GM12878 (cell line): ENCODE results near the gene C3orf22. TPM values are rescaled to one million over a fixed set of nuclear protein-coding genes. Genes with fewer than 3 reads are reported as not detected.

ENCODE experiments used
- ATAC-seq: fragments of 200-7000 bp; cut with Tn5 transposase; 3 replicates; pipeline ENCODE4 v1.9.1; 2020; ENCODE audit warnings: mild to moderate bottlenecking, moderate library complexity
- BruUV-seq: library from RNA; stranded (reverse); fragments of 400-500 nt; replicated peaks from 2 replicates; lab custom pipeline; 2021; lab: Mats Ljungman, UMichigan
- CTCF ChIA-PET: fragments of 300-600 bp; sonication (Branson Sonifier 250); formaldehyde crosslinking; extraction: SDS; loops from one replicate; lab custom pipeline; 2021; ENCODE audit warnings: inconsistent platforms; lab: Yijun Ruan, JAX
- POLR2A ChIA-PET: fragments of 350-600 bp; formaldehyde crosslinking; extraction: SDS; loops from one replicate; lab custom pipeline; 2021; ENCODE audit warnings: inconsistent platforms; lab: Charles Lee
- RAD21 ChIA-PET: fragments of 300-600 bp; sonication (Branson Sonifier 250); formaldehyde crosslinking; loops from one replicate; lab custom pipeline; 2023; ENCODE audit warnings: antibody characterized with exemption; ENCODE audit not compliant: unreplicated experiment; lab: Charles Lee
- SMC1A ChIA-PET: fragments of 300-600 bp; sonication (Branson Sonifier 250); formaldehyde crosslinking; loops from one replicate; lab custom pipeline; 2023; ENCODE audit not compliant: unreplicated experiment, uncharacterized antibody; lab: Charles Lee
- DNase-seq: peaks from one replicate; pipeline ENCODE4 v3.0.0-alpha.2; 2011; ENCODE audit warnings: low read depth, low spot score
- FAIRE-seq: peaks from 3 replicates; lab custom pipeline; 2011; peaks lifted over from hg19 to GRCh38; lab: Jason Lieb, UNC
- H2AFZ ChIP-seq: 2 replicates; pipeline ENCODE4 v1.6.0; 2011; ENCODE audit warnings: low read depth, low read length, control low read depth; ENCODE audit not compliant: control insufficient read depth
- H3K27ac ChIP-seq: 2 replicates; pipeline ENCODE4 v1.5.1; 2011; ENCODE audit warnings: control low read depth; ENCODE audit not compliant: control insufficient read depth, insufficient read depth
- H3K27me3 ChIP-seq, 2 experiments: replicated peaks in 1 of 2; 2 replicates each; pipeline versions ENCODE4 v1.6.0 to v1.6.1; 2011; ENCODE audit warnings: low read length in 1 of 2; ENCODE audit not compliant: control insufficient read depth in 2 of 2, insufficient read depth in 2 of 2
- H3K36me3 ChIP-seq, 2 experiments: 2 replicates each; pipeline ENCODE4 v1.5.1; 2011; ENCODE audit warnings: low read length in 1 of 2; ENCODE audit not compliant: control insufficient read depth in 2 of 2, insufficient read depth in 2 of 2
- H3K4me1 ChIP-seq: 2 replicates; pipeline ENCODE4 v1.6.1; 2011; ENCODE audit warnings: mild to moderate bottlenecking, low read length, moderate library complexity, mixed read lengths; ENCODE audit not compliant: control insufficient read depth, insufficient read depth
- H3K4me2 ChIP-seq: 2 replicates; pipeline ENCODE4 v1.6.0; 2011; ENCODE audit warnings: control low read depth; ENCODE audit not compliant: control insufficient read depth, insufficient read depth
- H3K4me3 ChIP-seq: fragments of 200-600 bp; sonication (generic); 2 replicates; pipeline ENCODE4 v1.5.1; 2016
- H3K79me2 ChIP-seq: 2 replicates; pipeline ENCODE4 v1.6.0; 2011; ENCODE audit warnings: low read length; ENCODE audit not compliant: control insufficient read depth, insufficient read depth
- H3K9ac ChIP-seq: 2 replicates; pipeline ENCODE4 v1.8.0; 2011; ENCODE audit warnings: low read length, control low read depth, mixed read lengths; ENCODE audit not compliant: control insufficient read depth, insufficient read depth
- H3K9me3 ChIP-seq: replicated peaks from 3 replicates; pipeline ENCODE4 v1.5.1; 2011; ENCODE audit warnings: mild to moderate bottlenecking, low read length; ENCODE audit not compliant: control insufficient read depth, insufficient read depth
- H4K20me1 ChIP-seq: 2 replicates; pipeline ENCODE4 v1.6.0; 2011; ENCODE audit not compliant: control insufficient read depth, insufficient read depth
- CHD1 ChIP-seq: IDR thresholded peaks from 2 replicates; pipeline ENCODE4 v1.6.1; 2012; ENCODE audit warnings: low read depth, low read length, improper control_type of control experiment
- DPF2 ChIP-seq: fragments of 450-650 bp; IDR thresholded peaks from 2 replicates; pipeline ENCODE4 v1.6.1; 2017; ENCODE audit warnings: mild to moderate bottlenecking
- EZH2 ChIP-seq: IDR thresholded peaks from 2 replicates; pipeline ENCODE4 v1.6.1; 2012; ENCODE audit warnings: low read depth, mild to moderate bottlenecking, control low read depth, inconsistent platforms, low read length, borderline replicate concordance; ENCODE audit not compliant: control insufficient read depth
- IRF4 ChIP-seq: IDR thresholded peaks from 2 replicates; pipeline ENCODE4 v1.6.1; 2011; ENCODE audit warnings: low read depth, low read length
- KDM1A ChIP-seq: fragments of 200-600 bp; sonication (generic); IDR thresholded peaks from 2 replicates; pipeline ENCODE4 v1.6.1; 2016; ENCODE audit warnings: borderline replicate concordance
- KLF5 ChIP-seq: fragments of 450-650 bp; IDR thresholded peaks from 2 replicates; pipeline ENCODE4 v1.6.1; 2014; ENCODE audit warnings: mild to moderate bottlenecking; ENCODE audit not compliant: partially characterized antibody
- NR2F1 ChIP-seq: fragments of 450-650 bp; conservative IDR thresholded peaks from 2 replicates; pipeline ENCODE4 v1.6.1; 2017; ENCODE audit warnings: mild to moderate bottlenecking
- PAX8 ChIP-seq: fragments of 450-650 bp; IDR thresholded peaks from 2 replicates; pipeline ENCODE4 v1.6.1; 2017; ENCODE audit warnings: mild to moderate bottlenecking, moderate library complexity
- SMARCA5 ChIP-seq: fragments of 450-650 bp; IDR thresholded peaks from 2 replicates; pipeline ENCODE4 v1.6.1; 2017; ENCODE audit warnings: mild to moderate bottlenecking
- TCF3 ChIP-seq: IDR thresholded peaks from 2 replicates; pipeline ENCODE4 v1.6.1; 2012; ENCODE audit warnings: low read depth, mild to moderate bottlenecking, low read length, borderline replicate concordance; ENCODE audit not compliant: insufficient read depth
- ZBTB11 ChIP-seq: fragments of 450-650 bp; formaldehyde crosslinking; IDR thresholded peaks from 2 replicates; pipeline ENCODE4 v1.5.0; 2022; ENCODE audit warnings: mild to moderate bottlenecking, missing genetic modification characterization
- WGBS: methylation state at CpG from one replicate; pipeline ENCODE4 v1.1.6; 2016; ENCODE audit warnings: low lambda C conversion rate; ENCODE audit not compliant: insufficient replicate concordance, insufficient coverage; ENCODE audit errors: missing lambda C conversion rate; 5-methylcytosine and 5-hydroxymethylcytosine counted together
- in situ Hi-C: fragments of 300-500 bp; cut with MboI; formaldehyde crosslinking; loops from 9 replicates; pipeline ENCODE4 v1.14.3; 2018; ENCODE audit warnings: mixed read lengths
- intact Hi-C: fragments of 100-400 bp; cut with micrococcal nuclease; formaldehyde crosslinking; loops from one replicate; pipeline ENCODE4 v1.14.2; 2022; ENCODE audit not compliant: unreplicated experiment
- polyA plus RNA-seq, 11 experiments: library from polyadenylated mRNA; depleted of rRNA in 4 of 11; unstranded in 6 of 11; stranded (reverse) in 5 of 11; fragments of >200 nt; fragmentation: Nextera tagmentation in 4 of 11; fragmentation: Illumina TruSeq in 1 of 11; extraction: Ambion mirVana in 4 of 11; extraction: Trizol in 1 of 11; gene quantifications; 1 replicate in 1 of 11; 2 replicates in 10 of 11; pipeline versions ENCODE4 v1.2.1 to v1.2.3, GENCODE V29; 2011 to 2016; ENCODE audit warnings: inconsistent platforms in 2 of 11, missing spikeins in 2 of 11, low read depth in 1 of 11
- total RNA-seq, 4 experiments: library from RNA; depleted of rRNA in 3 of 4; stranded (reverse); fragments of >200 nt in 3 of 4; fragmentation: Illumina TruSeq in 1 of 4; extraction: Trizol in 1 of 4; gene quantifications; 2 replicates each; pipeline versions ENCODE4 v1.2.1 to v1.2.3, GENCODE V29; 2013 to 2021
- TF ChIP-seq, protein P1 (sequence below): fragments of 450-650 bp; IDR thresholded peaks from 2 replicates; pipeline ENCODE4 v1.6.1; 2017; ENCODE audit warnings: low read depth, mild to moderate bottlenecking, moderate library complexity
- TF ChIP-seq, protein P2 (sequence below): IDR thresholded peaks from 2 replicates; pipeline ENCODE4 v1.6.1; 2011; ENCODE audit warnings: low read depth, mild to moderate bottlenecking, low read length, moderate library complexity, borderline replicate concordance; ENCODE audit errors: extremely low read depth

The C3orf22 gene
- total and polyA plus RNA-seq, 10 of the 15 experiments (the other 5 are each of a cell fraction or from before 2014, with no cell fraction given): not detected

DNA sequence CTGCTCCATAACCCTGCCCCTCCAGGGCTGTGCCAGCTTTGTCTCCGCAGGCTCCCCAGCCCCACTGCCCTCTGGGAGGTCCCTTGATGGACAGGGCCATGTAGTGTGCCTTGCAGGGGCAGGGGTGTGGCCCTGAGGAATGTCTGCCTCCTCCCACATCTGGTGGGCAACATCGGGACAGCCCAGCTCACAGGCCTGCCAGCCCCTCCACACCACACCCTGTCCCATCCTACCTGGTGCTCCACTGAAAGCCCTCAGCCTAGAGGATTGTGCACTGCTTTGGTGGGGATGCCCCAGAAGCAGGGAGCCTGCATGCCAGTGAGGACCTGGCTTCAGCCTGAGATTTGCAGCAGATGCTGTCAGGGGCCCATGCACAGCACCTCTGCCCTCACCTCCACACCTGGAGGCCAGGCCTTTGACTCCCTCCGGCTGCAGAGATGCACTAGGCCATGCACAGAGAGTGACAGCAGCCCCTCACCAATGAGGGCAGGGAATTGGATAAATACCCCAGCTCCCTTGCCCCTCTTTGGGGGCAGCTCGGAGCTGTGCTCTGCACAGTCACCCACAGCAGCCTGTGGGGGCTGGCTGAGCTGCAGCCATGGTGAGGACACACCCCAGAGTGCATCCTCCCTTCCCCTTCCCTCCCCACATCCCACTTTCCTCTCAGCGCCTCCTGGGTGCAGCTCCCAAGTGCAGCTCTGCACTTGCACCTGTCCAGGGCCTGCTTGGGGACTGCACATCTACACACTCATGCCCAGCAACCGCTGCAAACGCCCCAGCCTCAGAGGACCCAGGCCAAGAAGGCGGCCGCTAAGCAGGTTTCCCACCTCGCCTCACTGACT is 2.7 kb downstream of the C3orf22 start (continued):
- TF ChIP-seq ZBTB11 (CRISPR knock-in tag): no peak
- TF ChIP-seq, protein P1, sequence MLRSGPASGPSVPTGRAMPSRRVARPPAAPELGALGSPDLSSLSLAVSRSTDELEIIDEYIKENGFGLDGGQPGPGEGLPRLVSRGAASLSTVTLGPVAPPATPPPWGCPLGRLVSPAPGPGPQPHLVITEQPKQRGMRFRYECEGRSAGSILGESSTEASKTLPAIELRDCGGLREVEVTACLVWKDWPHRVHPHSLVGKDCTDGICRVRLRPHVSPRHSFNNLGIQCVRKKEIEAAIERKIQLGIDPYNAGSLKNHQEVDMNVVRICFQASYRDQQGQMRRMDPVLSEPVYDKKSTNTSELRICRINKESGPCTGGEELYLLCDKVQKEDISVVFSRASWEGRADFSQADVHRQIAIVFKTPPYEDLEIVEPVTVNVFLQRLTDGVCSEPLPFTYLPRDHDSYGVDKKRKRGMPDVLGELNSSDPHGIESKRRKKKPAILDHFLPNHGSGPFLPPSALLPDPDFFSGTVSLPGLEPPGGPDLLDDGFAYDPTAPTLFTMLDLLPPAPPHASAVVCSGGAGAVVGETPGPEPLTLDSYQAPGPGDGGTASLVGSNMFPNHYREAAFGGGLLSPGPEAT: no peak

GRCh38 chr3:126554560-126555525 is 3.9 kb downstream of the C3orf22 start:
- CTCF ChIA-PET: no interaction called here
- H2AFZ ChIP-seq: no peak overlapping the region
- no peak for FAIRE-seq
- no peak overlapping the region for H3K9ac ChIP-seq
- ATAC-seq: no peak
- H3K9me3 ChIP-seq: no peaks in the 10 kb centered on the region
- no peak for TF ChIP-seq SMARCA5
- no peak for TF ChIP-seq KLF5
- no peak for TF ChIP-seq NR2F1
- TF ChIP-seq, protein P2, sequence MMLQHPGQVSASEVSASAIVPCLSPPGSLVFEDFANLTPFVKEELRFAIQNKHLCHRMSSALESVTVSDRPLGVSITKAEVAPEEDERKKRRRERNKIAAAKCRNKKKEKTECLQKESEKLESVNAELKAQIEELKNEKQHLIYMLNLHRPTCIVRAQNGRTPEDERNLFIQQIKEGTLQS: no peak
- no peak for TF ChIP-seq PAX8
- no peak for TF ChIP-seq CHD1
- TF ChIP-seq EZH2: no peak
- no peak for TF ChIP-seq DPF2
- no peak for TF ChIP-seq TCF3
- TF ChIP-seq KDM1A: no peak
- no peak for TF ChIP-seq IRF4
- intact Hi-C loops (no loop called here), in situ Hi-C loops (no loop called here)
- WGBS: 34% methylated on average over 19 of the region's 19 CpGs
- RAD21 ChIA-PET: no interaction called here
- H3K27me3 ChIP-seq: peaks cover 0 to 2% of the 10 kb centered on the region in 2 experiments; a peak in 2 of 4 replicates
- H3K4me2 ChIP-seq: no peak overlapping the region
- POLR2A ChIA-PET: no interaction called here
- no peak for DNase-seq
- no peaks in the 10 kb centered on the region for H3K4me1 ChIP-seq
- H3K4me3 ChIP-seq: no peak overlapping the region
- no TSS peak for BruUV-seq
- SMC1A ChIA-PET: no interaction called here
- H4K20me1 ChIP-seq: no peaks in the 10 kb centered on the region
- no peaks in the 10 kb centered on the region for H3K36me3 ChIP-seq
- no peaks in the 10 kb centered on the region for H3K79me2 ChIP-seq
- H3K27ac ChIP-seq: no peak overlapping the region
